ENCODE results near the gene SUMO2.

DNA sequence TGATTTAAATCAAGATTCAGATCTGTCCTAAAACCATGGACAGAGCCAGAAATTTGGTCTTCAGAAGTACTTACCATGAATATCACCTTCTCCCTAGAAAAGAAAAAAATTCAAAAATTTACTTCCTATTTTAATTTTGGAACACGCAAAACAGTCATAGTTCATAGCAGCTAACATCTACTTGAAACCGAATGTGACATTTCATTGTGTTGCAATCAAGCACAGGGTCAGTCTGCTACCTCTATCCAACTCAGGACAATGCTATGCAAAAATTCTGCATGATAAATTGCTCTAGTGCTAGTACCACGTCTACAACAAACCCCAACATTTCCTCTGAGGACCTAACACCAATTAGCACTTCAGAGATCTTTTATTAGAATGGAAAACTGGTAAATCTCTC, 36.2 kb downstream of the SUMO2 start:
- no peak for TF ChIP-seq POLR2AphosphoS5 (IDR thresholded peaks at IDR 0.05)
- TF ChIP-seq EP300 (IDR thresholded peaks at IDR 0.05): no peak

Measured in upper lobe of left lung (tissue), 4 donors.